Measurements from ENCODE around the gene TRPM8. TPM values are rescaled to one million over a fixed set of nuclear protein-coding genes. Genes with fewer than 3 reads are reported as not detected.

The TRPM8 gene
- total and polyA plus RNA-seq, 2 of the 8 experiments (the other 6 are each of a cell fraction or from before 2014, with no cell fraction given): 0.18 to 0.54 TPM

- Histone ChIP-seq H3K79me1 (ENCODE audit: low read depth, low read length) (no peaks in the 10 kb centered on the region), H3K4ac (replicated peaks; ENCODE audit: insufficient read length, low read depth, low read length) (no peak overlapping the region), H3K9me3 (ENCODE audit: insufficient read depth in 2 of 2, low read depth in 1 of 2, low read length in 1 of 2) (peaks cover 10 to 13% of the 10 kb centered on the region in 2 experiments; a peak in 2 of 4 replicates), H3K4me3 (ENCODE audit: extremely low read depth in 1 of 4, insufficient read depth in 2 of 4, low read depth in 3 of 4, low read length in 4 of 4) (no peak overlapping the region), H3K4me1 (replicated peaks in 1 of 4; ENCODE audit: control insufficient read depth in 3 of 4, insufficient read depth in 4 of 4, low read length in 3 of 4) (no peaks in the 10 kb centered on the region), H3K4me2 (ENCODE audit: insufficient read depth in 1 of 2, low read depth in 2 of 2, low read length in 2 of 2) (no peak overlapping the region), H4K20me1 (replicated peaks in 1 of 2; ENCODE audit: control insufficient read depth in 1 of 2, insufficient read depth in 2 of 2, low read length in 2 of 2) (no peaks in the 10 kb centered on the region), H3K27me3 (replicated peaks in 1 of 4; ENCODE audit: control insufficient read depth in 3 of 4, extremely low read depth in 1 of 4, insufficient read depth in 3 of 4, low read length in 3 of 4) (no peaks in the 10 kb centered on the region), H4K5ac (ENCODE audit: insufficient read length, low read depth, low read length) (no peak overlapping the region), H3K27ac (ENCODE audit: low read depth, low read length) (no peak overlapping the region), H2AK5ac (ENCODE audit: low read depth, low read length) (no peak overlapping the region), H2AFZ (ENCODE audit: low read length) (no peak overlapping the region), H3K56ac (replicated peaks; ENCODE audit: insufficient read length, low read depth, low read length) (no peak overlapping the region), H3K23ac (ENCODE audit: insufficient read length) (no peak overlapping the region), H3K9ac (replicated peaks in 1 of 4; ENCODE audit: extremely low read depth in 1 of 4, low read depth in 3 of 4, low read length in 3 of 4) (no peak overlapping the region), H3K36me3 (ENCODE audit: control insufficient read depth in 2 of 4, insufficient read depth in 4 of 4, low read length in 3 of 4) (0 out of 8 replicates have a peak, but pooled peaks cover 0 to 3% (median 0%) of the 10 kb centered on the region in 4 experiments), H2BK12ac (ENCODE audit: low read depth, low read length) (no peak overlapping the region), H3K14ac (ENCODE audit: insufficient read length) (no peak overlapping the region), H3K79me2 (ENCODE audit: control insufficient read depth in 1 of 2, insufficient read depth in 2 of 2, low read length in 2 of 2) (no peaks in the 10 kb centered on the region), H2BK15ac (ENCODE audit: low read length) (no peak overlapping the region), H2BK120ac (replicated peaks; ENCODE audit: low read depth, low read length) (no peak overlapping the region), H2BK5ac (ENCODE audit: low read depth, low read length) (no peak overlapping the region), H4K8ac (ENCODE audit: extremely low read depth, insufficient read depth, low read length) (no peak overlapping the region), H4K91ac (replicated peaks; ENCODE audit: insufficient read length, low read length) (no peak overlapping the region), H3K18ac (ENCODE audit: extremely low read depth, low read length) (no peak overlapping the region), H3K23me2 (ENCODE audit: low read depth, low read length) (no peaks in the 10 kb centered on the region), H2BK20ac (ENCODE audit: low read length) (no peak overlapping the region)
- TF ChIP-seq SIRT6 (IDR thresholded peaks at IDR 0.05; ENCODE audit: low read length) (no peak), POLR2A (IDR thresholded peaks at IDR 0.05; ENCODE audit: control extremely low read depth in 1 of 2, low read depth in 2 of 2, low read length in 2 of 2) (no peak), USF2 (IDR thresholded peaks at IDR 0.05; ENCODE audit: low read length) (no peak), CBX5 (IDR thresholded peaks at IDR 0.05; ENCODE audit: low read depth, low read length) (no peak), BCL11A (IDR thresholded peaks at IDR 0.05; ENCODE audit: low read depth in 2 of 2, low read length in 2 of 2) (no peak), GTF2F1 (IDR thresholded peaks at IDR 0.05; ENCODE audit: borderline replicate concordance, low read depth, low read length) (no peak), RXRA (IDR thresholded peaks at IDR 0.05; ENCODE audit: insufficient read depth, low read depth, low read length) (no peak), ZNF274 (IDR thresholded peaks at IDR 0.05; ENCODE audit: borderline replicate concordance, extremely low read depth, low read length) (no peak), EGR1 (IDR thresholded peaks at IDR 0.05; ENCODE audit: borderline replicate concordance, low read depth, low read length) (no peak), HDAC2 (IDR thresholded peaks at IDR 0.05; ENCODE audit: borderline replicate concordance in 1 of 2, low read depth in 2 of 2, low read length in 2 of 2) (no peak), JUND (IDR thresholded peaks at IDR 0.05; ENCODE audit: low read length) (no peak), CEBPB (IDR thresholded peaks at IDR 0.05; ENCODE audit: low read depth, low read length) (no peak), SP4 (IDR thresholded peaks at IDR 0.05; ENCODE audit: low read length) (no peak), TBP (IDR thresholded peaks at IDR 0.05; ENCODE audit: low read depth, low read length) (no peak), FOSL1 (IDR thresholded peaks at IDR 0.05; ENCODE audit: insufficient read depth, low read depth, low read length) (no peak)
- DNase-seq (ENCODE audit: low read depth in 1 of 2, low spot score in 2 of 2) (no peak), FAIRE-seq (no peak)
- ChIA-PET CTCF (ENCODE audit: partially characterized antibody) (no interaction called here), POLR2A (ENCODE audit: partially characterized antibody) (no interaction called here)
- 93% methylated on average over 7 of the region's 7 CpGs; no CpG with 5 or more reads in 1 of the 2 experiments for WGBS, 2 experiments (ENCODE audit: extremely low coverage in 1 of 2, insufficient coverage in 1 of 2, insufficient read length in 1 of 2, insufficient replicate concordance in 2 of 2, low coverage in 1 of 2, low lambda C conversion rate in 2 of 2, missing lambda C conversion rate in 1 of 2)
Measured at GRCh38 chr2:233991196-233991595, 74.0 kb downstream of the TRPM8 start.
